ENCODE data around the gene ADAMTS6.

GRCh38 chr5:65271906-65272305, 209.8 kb downstream of the ADAMTS6 start:
- TF ChIP-seq CTCF (IDR thresholded peaks at IDR 0.05; ENCODE audit: borderline replicate concordance, extremely low read depth, low read length, poor library complexity, severe bottlenecking) (no peak), EZH2 (IDR thresholded peaks at IDR 0.05; ENCODE audit: borderline replicate concordance, low read depth, low read length, severe bottlenecking) (no peak)
